ENCODE measurements around the gene GRAMD2B.

Gene GRAMD2B

DNA sequence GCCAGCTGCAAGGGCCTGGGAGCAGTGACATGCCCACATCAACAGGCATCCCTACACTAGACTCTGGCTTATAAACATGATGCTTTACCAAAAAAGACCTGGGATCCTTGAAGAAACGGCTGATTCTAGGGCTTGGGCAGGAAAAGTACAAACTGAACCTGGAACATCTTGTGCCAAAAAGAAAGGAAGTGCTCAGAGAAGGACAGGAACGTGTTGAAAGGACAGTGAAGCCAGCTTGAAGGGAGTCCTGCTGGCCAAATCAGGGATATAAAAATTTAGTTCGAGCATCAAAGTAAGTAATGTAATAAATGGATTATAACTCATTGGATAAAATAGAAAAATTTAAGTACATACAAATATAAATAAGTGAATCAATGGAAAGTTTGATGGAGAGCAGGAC lies 113.7 kb downstream of the GRAMD2B start:
- DNase-seq (ENCODE audit: low read depth): no peak

- DNase-seq (ENCODE audit: low read depth): no peak
Measured at GRCh38 chr5:126538579-126538978, 115.4 kb downstream of the GRAMD2B start.

DNA sequence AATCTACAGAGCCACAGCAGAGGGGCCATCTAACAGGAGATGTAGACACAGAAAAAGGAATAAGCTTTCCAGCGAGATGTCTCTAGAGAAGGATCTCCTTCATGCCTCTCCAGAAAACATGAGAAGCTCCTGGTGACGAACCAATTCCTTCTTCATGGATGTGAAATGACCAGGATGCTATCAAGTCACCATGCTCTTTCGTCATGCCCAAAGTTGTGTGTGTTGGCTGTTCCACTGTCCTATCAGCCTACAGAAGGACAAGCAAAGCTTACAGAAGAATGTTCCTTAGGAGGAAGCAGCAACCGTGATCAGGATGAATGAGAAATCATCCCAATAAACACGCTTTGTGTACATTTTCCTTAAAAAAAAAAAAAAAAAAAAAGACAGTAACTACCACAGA lies 117.4 kb downstream of the GRAMD2B start:
- DNase-seq (ENCODE audit: low read depth): no peak

- no peak for DNase-seq (ENCODE audit: low read depth)
Measured at GRCh38 chr5:126542441-126542840, 119.2 kb downstream of the GRAMD2B start.

GRCh38 chr5:126543009-126543408 lies 119.8 kb downstream of the GRAMD2B start:
- DNase-seq (ENCODE audit: low read depth): no peak

DNA sequence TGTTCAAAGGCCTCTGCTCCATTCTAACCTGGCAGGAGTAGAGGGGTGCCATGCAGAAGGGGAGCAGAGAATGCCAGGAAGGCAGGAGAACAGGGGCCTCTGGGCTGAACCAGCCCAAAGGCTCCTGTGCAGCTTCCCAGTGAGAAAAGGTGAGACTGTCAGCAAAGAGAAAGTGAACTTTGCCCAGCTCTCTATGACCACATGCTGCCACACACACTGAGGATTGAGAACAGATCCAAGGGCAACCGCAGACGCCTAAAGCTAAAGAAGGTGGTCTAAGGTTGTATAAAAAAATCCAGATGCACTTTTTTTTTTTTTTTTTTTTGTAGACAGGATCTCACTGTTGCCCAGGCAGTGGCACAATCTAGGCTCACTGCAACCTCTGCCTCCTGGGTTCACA lies 120.5 kb downstream of the GRAMD2B start:
- no peak for DNase-seq (ENCODE audit: low read depth)
